HG03342 (cell line): ENCODE results near the gene KRT80.

ENCODE experiments used
- ATAC-seq: cut with Tn5 transposase; IDR thresholded peaks from one replicate; pipeline ENCODE4 v1.9.1; 2021; ENCODE audit warnings: mild to moderate bottlenecking, moderate library complexity; ENCODE audit not compliant: unreplicated experiment

The KRT80 gene

GRCh38 chr12:52229836-52230343 lies 38.1 kb upstream of the KRT80 start:
- ATAC-seq, result no peak

GRCh38 chr12:52228931-52229330 lies 37.1 kb upstream of the KRT80 start:
- ATAC-seq, result no peak

GRCh38 chr12:52228366-52228765 lies 36.6 kb upstream of the KRT80 start:
- no peak for ATAC-seq

- ATAC-seq, result no peak
Measured at GRCh38 chr12:52227606-52228166, 35.9 kb upstream of the KRT80 start.

GRCh38 chr12:52226446-52226845 lies 34.6 kb upstream of the KRT80 start:
- no peak for ATAC-seq

- no peak for ATAC-seq
Measured at GRCh38 chr12:52225752-52226151, 33.9 kb upstream of the KRT80 start.

GRCh38 chr12:52224151-52224550 lies 32.3 kb upstream of the KRT80 start:
- no peak for ATAC-seq

- ATAC-seq, result no peak
Measured at GRCh38 chr12:52223406-52224039, 31.7 kb upstream of the KRT80 start.

GRCh38 chr12:52222692-52223091 lies 30.9 kb upstream of the KRT80 start:
- no peak for ATAC-seq

GRCh38 chr12:52221912-52222457 lies 30.2 kb upstream of the KRT80 start:
- no peak for ATAC-seq

GRCh38 chr12:52221070-52221781 lies 29.4 kb upstream of the KRT80 start:
- no peak for ATAC-seq

GRCh38 chr12:52220477-52220876 lies 28.7 kb upstream of the KRT80 start:
- no peak for ATAC-seq

GRCh38 chr12:52218001-52218400 lies 26.2 kb upstream of the KRT80 start:
- no peak for ATAC-seq

GRCh38 chr12:52217223-52217622 lies 25.4 kb upstream of the KRT80 start:
- ATAC-seq, result no peak

GRCh38 chr12:52216807-52217206 lies 25.0 kb upstream of the KRT80 start:
- no peak for ATAC-seq

GRCh38 chr12:52216100-52216499 lies 24.3 kb upstream of the KRT80 start:
- ATAC-seq, result no peak

- no peak for ATAC-seq
Measured at GRCh38 chr12:52215587-52216031, 23.8 kb upstream of the KRT80 start.

GRCh38 chr12:52214421-52214802 lies 22.6 kb upstream of the KRT80 start:
- no peak for ATAC-seq

- ATAC-seq, result no peak
Measured at GRCh38 chr12:52213564-52214420, 22.0 kb upstream of the KRT80 start.

GRCh38 chr12:52212701-52213563 lies 21.1 kb upstream of the KRT80 start:
- no peak for ATAC-seq
